GM18508 (cell line): ENCODE results near the gene PEAK1.

Experiments
- ATAC-seq: cut with Tn5 transposase; IDR thresholded peaks from one replicate; pipeline ENCODE4 v1.9.1; 2021; ENCODE audit warnings: moderate number of reproducible peaks; ENCODE audit not compliant: insufficient read depth, unreplicated experiment

Gene PEAK1

GRCh38 chr15:77369168-77369567 lies 50.7 kb downstream of the PEAK1 start:
- no peak for ATAC-seq

GRCh38 chr15:77367631-77368030 lies 52.3 kb downstream of the PEAK1 start:
- ATAC-seq, result no peak

GRCh38 chr15:77361456-77361855 lies 58.4 kb downstream of the PEAK1 start:
- ATAC-seq, result no peak

- no peak for ATAC-seq
Observed at GRCh38 chr15:77358545-77359240, 61.2 kb downstream of the PEAK1 start.

GRCh38 chr15:77356305-77356704 lies 63.6 kb downstream of the PEAK1 start:
- no peak for ATAC-seq

- no peak for ATAC-seq
Observed at GRCh38 chr15:77355321-77355720, 64.6 kb downstream of the PEAK1 start.

GRCh38 chr15:77354063-77354462 lies 65.8 kb downstream of the PEAK1 start:
- no peak for ATAC-seq

- no peak for ATAC-seq
Observed at GRCh38 chr15:77352887-77353286, 67.0 kb downstream of the PEAK1 start.

- ATAC-seq, result no peak
Observed at GRCh38 chr15:77350792-77351191, 69.1 kb downstream of the PEAK1 start.

GRCh38 chr15:77349666-77350065 lies 70.2 kb downstream of the PEAK1 start:
- ATAC-seq, result no peak

GRCh38 chr15:77348511-77348910 lies 71.4 kb downstream of the PEAK1 start:
- ATAC-seq, result no peak

- no peak for ATAC-seq
Observed at GRCh38 chr15:77347197-77347596, 72.7 kb downstream of the PEAK1 start.

- no peak for ATAC-seq
Observed at GRCh38 chr15:77346245-77347036, 73.5 kb downstream of the PEAK1 start.

- no peak for ATAC-seq
Observed at GRCh38 chr15:77342807-77343206, 77.1 kb downstream of the PEAK1 start.

GRCh38 chr15:77340245-77340644 lies 79.7 kb downstream of the PEAK1 start:
- ATAC-seq, result no peak

- ATAC-seq, result no peak
Observed at GRCh38 chr15:77336006-77336405, 83.9 kb downstream of the PEAK1 start.

GRCh38 chr15:77335298-77335697 lies 84.6 kb downstream of the PEAK1 start:
- ATAC-seq, result no peak

GRCh38 chr15:77333166-77333565 lies 86.7 kb downstream of the PEAK1 start:
- ATAC-seq, result no peak

- no peak for ATAC-seq
Observed at GRCh38 chr15:77329202-77329601, 90.7 kb downstream of the PEAK1 start.

GRCh38 chr15:77327844-77328529 lies 91.9 kb downstream of the PEAK1 start:
- no peak for ATAC-seq

- no peak for ATAC-seq
Observed at GRCh38 chr15:77327168-77327567, 92.7 kb downstream of the PEAK1 start.
